Natural killer cell (primary cell): ENCODE data around the gene RAI14. TPM values are rescaled to one million over a fixed set of nuclear protein-coding genes. Genes with fewer than 3 reads are reported as not detected.

ENCODE experiments used
- ATAC-seq, 3 donors: fragments of 150-1000 bp in 2 of 3; fragments of 200-7000 bp in 1 of 3; cut with Tn5 transposase; 1 replicate in 1 of 3; 2 replicates in 2 of 3; pipeline ENCODE4 v1.10.0; 2021; ENCODE audit warnings: mild to moderate bottlenecking in 2 of 3, moderate library complexity in 2 of 3
- DNase-seq, 2 donors: peaks; one replicate each; pipeline versions ENCODE4 v3.0.0 to v3.0.0-alpha.2; 2013 to 2021; ENCODE audit warnings: mixed read lengths in 1 of 2
- H3K27ac ChIP-seq: one replicate; pipeline ENCODE4 v1.5.1; 2013; ENCODE audit warnings: mild to moderate bottlenecking, low read length
- H3K27me3 ChIP-seq: one replicate; pipeline ENCODE4 v1.6.1; 2013; ENCODE audit warnings: low read length; ENCODE audit not compliant: control insufficient read depth, insufficient read depth
- H3K36me3 ChIP-seq: one replicate; pipeline ENCODE4 v1.6.1; 2013; ENCODE audit warnings: low read length; ENCODE audit not compliant: control insufficient read depth, insufficient read depth
- H3K4me1 ChIP-seq: one replicate; pipeline ENCODE4 v1.6.1; 2013; ENCODE audit warnings: low read length; ENCODE audit not compliant: control insufficient read depth, insufficient read depth
- H3K4me3 ChIP-seq: one replicate; pipeline ENCODE4 v1.5.1; 2013; ENCODE audit warnings: low read length
- H3K9me3 ChIP-seq: one replicate; pipeline ENCODE4 v1.6.1; 2013; ENCODE audit warnings: low read length; ENCODE audit not compliant: control insufficient read depth, insufficient read depth
- H3K27ac Mint-ChIP-seq, 2 donors: one replicate each; pipeline ENCODE4 v1.8.0; 2022; ENCODE audit warnings: mild to moderate bottlenecking in 2 of 2, mixed read lengths in 2 of 2, moderate library complexity in 1 of 2
- H3K27me3 Mint-ChIP-seq, 2 donors: one replicate each; pipeline ENCODE4 v1.8.0; 2022; ENCODE audit warnings: low read depth in 2 of 2, mixed read lengths in 2 of 2
- H3K36me3 Mint-ChIP-seq: one replicate; pipeline ENCODE4 v1.8.0; 2022; ENCODE audit warnings: mixed read lengths
- H3K4me1 Mint-ChIP-seq, 2 donors: one replicate each; pipeline ENCODE4 v1.8.0; 2022; ENCODE audit warnings: mixed read lengths in 2 of 2
- H3K4me3 Mint-ChIP-seq: one replicate; pipeline ENCODE4 v1.8.0; 2022; ENCODE audit warnings: mild to moderate bottlenecking, moderate library complexity, mixed read lengths
- H3K9me3 Mint-ChIP-seq, 2 donors: one replicate each; pipeline ENCODE4 v1.8.0; 2022; ENCODE audit warnings: mixed read lengths in 2 of 2
- CTCF ChIP-seq: fragments of 200-600 bp; IDR thresholded peaks from one replicate; pipeline ENCODE4 v1.8.0; 2022; ENCODE audit warnings: antibody characterized with exemption
- WGBS: methylation state at CpG from one replicate; pipeline ENCODE4 v1.1.7; 2013; ENCODE audit warnings: missing lambda C conversion rate; ENCODE audit not compliant: insufficient coverage; 5-methylcytosine and 5-hydroxymethylcytosine counted together
- intact Hi-C: fragments of 100-400 bp; cut with micrococcal nuclease; formaldehyde crosslinking; loops from one replicate; pipeline ENCODE4 v1.14.2; 2022
- total RNA-seq, 4 donors: library from RNA; stranded (reverse); fragments of 120-200 nt in 1 of 4; gene quantifications; one replicate each; pipeline versions ENCODE4 v1.2.3 to v1.2.4, GENCODE V29; 2013 to 2022

RAI14 gene
- total RNA-seq, 3 donors from 2014 or later (not counting 1 experiment from before 2014, with no cell fraction given), result 0.40 to 2.9 (median 2.8) TPM

GRCh38 chr5:34848230-34848629, 192.1 kb downstream of the RAI14 start:
- H3K36me3 ChIP-seq, result no peaks in the 10 kb centered on the region
- H3K27ac ChIP-seq, result no peak overlapping the region
- no peaks in the 10 kb centered on the region for H3K4me1 ChIP-seq
- ATAC-seq (no peak), DNase-seq (no peak)
- Mint-ChIP-seq H3K27ac (no peak overlapping the region), H3K27me3 (peaks cover 4 to 19% of the 10 kb centered on the region in 2 donors), H3K4me3 (no peak overlapping the region), H3K9me3 (no peaks in the 10 kb centered on the region), H3K4me1 (no peaks in the 10 kb centered on the region), H3K36me3 (no peaks in the 10 kb centered on the region)
- H3K9me3 ChIP-seq, result no peaks in the 10 kb centered on the region
- intact Hi-C loops, result no loop called here
- H3K4me3 ChIP-seq, result no peak overlapping the region
- no peaks in the 10 kb centered on the region for H3K27me3 ChIP-seq
- no CpG with 5 or more reads among the region's 2 CpGs for WGBS
- TF ChIP-seq CTCF, result no peak

GRCh38 chr5:34849253-34849652, 193.1 kb downstream of the RAI14 start:
- WGBS, result 77% methylated on average over 2 of the region's 3 CpGs
- no peak for TF ChIP-seq CTCF
- Mint-ChIP-seq H3K4me3 (no peak overlapping the region), H3K36me3 (no peaks in the 10 kb centered on the region), H3K27ac (no peak overlapping the region), H3K4me1 (no peaks in the 10 kb centered on the region), H3K9me3 (no peaks in the 10 kb centered on the region), H3K27me3 (peaks cover 4 to 12% of the 10 kb centered on the region in 2 donors)
- H3K4me3 ChIP-seq, result no peak overlapping the region
- no peaks in the 10 kb centered on the region for H3K36me3 ChIP-seq
- ATAC-seq, result no peak
- H3K4me1 ChIP-seq, result no peaks in the 10 kb centered on the region
- no peak overlapping the region for H3K27ac ChIP-seq
- intact Hi-C loops, result no loop called here
- H3K9me3 ChIP-seq, result no peaks in the 10 kb centered on the region
- DNase-seq, result no peak
- H3K27me3 ChIP-seq, result no peaks in the 10 kb centered on the region

- ATAC-seq, result no peak
- WGBS, result 79% methylated on average over 4 of the region's 4 CpGs
Observed at GRCh38 chr5:34854459-34855174, 198.5 kb downstream of the RAI14 start.

More at GRCh38 chr5:34854459-34855174, 198.5 kb downstream of the RAI14 start:
- Mint-ChIP-seq H3K4me1 (no peaks in the 10 kb centered on the region), H3K27me3 (peaks cover 0 to 7% of the 10 kb centered on the region in 2 donors), H3K36me3 (no peaks in the 10 kb centered on the region), H3K9me3 (no peaks in the 10 kb centered on the region), H3K4me3 (no peak overlapping the region), H3K27ac (no peak overlapping the region)
- Histone ChIP-seq H3K4me1 (no peaks in the 10 kb centered on the region), H3K4me3 (no peak overlapping the region), H3K36me3 (no peaks in the 10 kb centered on the region), H3K9me3 (no peaks in the 10 kb centered on the region), H3K27me3 (no peaks in the 10 kb centered on the region), H3K27ac (no peak overlapping the region)
- intact Hi-C loops, result no loop called here
- no peak for DNase-seq
- TF ChIP-seq CTCF, result no peak
